Measurements from ENCODE around the gene CNST.

GRCh38 chr1:246537441-246537840, 28.8 kb upstream of the CNST start:
- TF ChIP-seq CTCF (IDR thresholded peaks at IDR 0.05) = no peak
- no peak for TF ChIP-seq POLR2A (IDR thresholded peaks at IDR 0.05)

Data from lower leg skin (tissue), 3 donors.